ENCODE data around the gene AHRR.

Gene AHRR

GRCh38 chr5:321726-322251, 275 bp downstream of the AHRR start:
- DNase-seq: no peak

GRCh38 chr5:322281-322941, 897 bp downstream of the AHRR start:
- DNase-seq: peak; percentile 33

- no peak for DNase-seq
Measured at GRCh38 chr5:322942-323879, 1.7 kb downstream of the AHRR start.

- DNase-seq: no peak
Measured at GRCh38 chr5:324736-325612, 3.5 kb downstream of the AHRR start.

- DNase-seq: no peak
Measured at GRCh38 chr5:326109-326508, 4.6 kb downstream of the AHRR start.

GRCh38 chr5:329121-329735, 7.7 kb downstream of the AHRR start:
- DNase-seq: no peak

GRCh38 chr5:329768-330167, 8.3 kb downstream of the AHRR start:
- DNase-seq: no peak

- DNase-seq: peak; percentile 40
Measured at GRCh38 chr5:332843-333242, 11.3 kb downstream of the AHRR start.

- no peak for DNase-seq
Measured at GRCh38 chr5:333945-334344, 12.4 kb downstream of the AHRR start.

- no peak for DNase-seq
Measured at GRCh38 chr5:334903-335739, 13.6 kb downstream of the AHRR start.

- DNase-seq: no peak
Measured at GRCh38 chr5:335740-336038, 14.2 kb downstream of the AHRR start.

GRCh38 chr5:337563-338130, 16.1 kb downstream of the AHRR start:
- no peak for DNase-seq

- DNase-seq: no peak
Measured at GRCh38 chr5:342501-343460, 21.3 kb downstream of the AHRR start.

GRCh38 chr5:343461-344401, 22.2 kb downstream of the AHRR start:
- peak; percentile 64 for DNase-seq

- DNase-seq: no peak
Measured at GRCh38 chr5:344668-345067, 23.2 kb downstream of the AHRR start.

- no peak for DNase-seq
Measured at GRCh38 chr5:345404-346195, 24.1 kb downstream of the AHRR start.

GRCh38 chr5:346229-346935, 24.9 kb downstream of the AHRR start:
- DNase-seq: no peak

Data from stimulated activated CD4-positive, alpha-beta T cell treated with anti-CD3 and anti-CD28 coated beads, Interleukin-4, amount 100 ng/mL, for 1 hour (primary cell).